WTC11 (cell line): Measurements from ENCODE around the gene MROH2B. TPM values are rescaled to one million over a fixed set of nuclear protein-coding genes. Genes with fewer than 3 reads are reported as not detected.

Experiments
- ATAC-seq: fragments of 200-7000 bp; cut with Tn5 transposase; 2 replicates; pipeline ENCODE4 v1.10.0; 2021; ENCODE audit warnings: mild to moderate bottlenecking, moderate library complexity
- CTCF ChIA-PET: fragments of 300-600 bp; sonication (Branson Sonifier 250); formaldehyde crosslinking; loops from one replicate; lab custom pipeline; 2021; ENCODE audit warnings: antibody characterized with exemption; lab: Charles Lee
- POLR2A ChIA-PET: fragments of 350-600 bp; sonication (Branson Sonifier 250); formaldehyde crosslinking; loops from one replicate; lab custom pipeline; 2021; ENCODE audit warnings: antibody characterized with exemption; lab: Charles Lee
- DNase-seq: peaks from one replicate; pipeline ENCODE4 v3.0.0; 2021; ENCODE audit warnings: low spot score
- H3K27ac Mint-ChIP-seq: 2 replicates; pipeline ENCODE4 v1.8.0; 2021; ENCODE audit warnings: mixed read lengths
- H3K27me3 Mint-ChIP-seq: 2 replicates; pipeline ENCODE4 v1.8.0; 2021; ENCODE audit warnings: low read depth, mild to moderate bottlenecking, moderate library complexity, mixed read lengths
- H3K36me3 Mint-ChIP-seq: 2 replicates; pipeline ENCODE4 v1.8.0; 2021; ENCODE audit warnings: mixed read lengths
- H3K4me1 Mint-ChIP-seq: 2 replicates; pipeline ENCODE4 v1.8.0; 2022; ENCODE audit warnings: mixed read lengths
- H3K4me3 Mint-ChIP-seq: 2 replicates; pipeline ENCODE4 v1.8.0; 2021; ENCODE audit warnings: mild to moderate bottlenecking, moderate library complexity, mixed read lengths
- H3K9me3 Mint-ChIP-seq: 2 replicates; pipeline ENCODE4 v1.8.0; 2021; ENCODE audit warnings: mixed read lengths
- FOXK1 ChIP-seq: sonication (generic); formaldehyde crosslinking; IDR thresholded peaks from 2 replicates; pipeline ENCODE4 v1.8.0; 2022; ENCODE audit warnings: mild to moderate bottlenecking, moderate library complexity, missing genetic modification reagents
- NFYB ChIP-seq: sonication (generic); formaldehyde crosslinking; conservative IDR thresholded peaks from 2 replicates; pipeline ENCODE4 v1.8.0; 2022; ENCODE audit warnings: low read depth, missing genetic modification reagents
- NR1H2 ChIP-seq: sonication (generic); formaldehyde crosslinking; IDR thresholded peaks from 2 replicates; pipeline ENCODE4 v1.9.0; 2021; ENCODE audit warnings: mild to moderate bottlenecking, moderate library complexity, missing genetic modification reagents
- OVOL2 ChIP-seq: fragments of 250-450 bp; sonication (Bioruptor Pico); IDR thresholded peaks from 2 replicates; pipeline ENCODE4 v1.9.0; 2021; ENCODE audit warnings: mild to moderate bottlenecking, borderline replicate concordance
- PRRX2 ChIP-seq: fragments of 250-450 bp; sonication (Bioruptor Pico); IDR thresholded peaks from 2 replicates; pipeline ENCODE4 v1.8.0; 2021; ENCODE audit warnings: mild to moderate bottlenecking
- ZNF219 ChIP-seq: sonication (generic); formaldehyde crosslinking; IDR thresholded peaks from 2 replicates; pipeline ENCODE4 v1.8.0; 2023; ENCODE audit warnings: missing genetic modification reagents, mild to moderate bottlenecking, borderline replicate concordance
- ZNF232 ChIP-seq: sonication (generic); formaldehyde crosslinking; IDR thresholded peaks from 2 replicates; pipeline ENCODE4 v1.8.0; 2022; ENCODE audit warnings: mild to moderate bottlenecking, missing genetic modification reagents
- ZNF423 ChIP-seq: fragments of 250-450 bp; sonication (Bioruptor Pico); IDR thresholded peaks from 2 replicates; pipeline ENCODE4 v2.1.2; 2022; ENCODE audit warnings: mild to moderate bottlenecking, moderate library complexity
- ZNF671 ChIP-seq: fragments of 250-450 bp; sonication (Bioruptor Pico); IDR thresholded peaks from 2 replicates; pipeline ENCODE4 v1.8.0; 2021; ENCODE audit warnings: mild to moderate bottlenecking
- total RNA-seq: library from RNA; stranded (reverse); gene quantifications from 3 replicates; pipeline ENCODE4 v1.2.3, GENCODE V29; 2021
- TF ChIP-seq, protein P1 (sequence below): fragments of 200-600 bp; IDR thresholded peaks from 2 replicates; pipeline ENCODE4 v1.8.0; 2022; ENCODE audit warnings: antibody characterized with exemption
- TF ChIP-seq, protein P2 (sequence below): sonication (generic); formaldehyde crosslinking; IDR thresholded peaks from 2 replicates; pipeline ENCODE4 v1.8.1; 2023; ENCODE audit warnings: mild to moderate bottlenecking, missing genetic modification reagents, moderate library complexity
- TF ChIP-seq, protein P3 (sequence below): fragments of 250-450 bp; sonication (Bioruptor Pico); IDR thresholded peaks from 2 replicates; pipeline ENCODE4 v1.9.0; 2021; ENCODE audit warnings: mild to moderate bottlenecking
- TF ChIP-seq, protein P4 (sequence below): fragments of 250-450 bp; sonication (Bioruptor Pico); IDR thresholded peaks from 2 replicates; pipeline ENCODE4 v1.9.0; 2021; ENCODE audit warnings: moderate library complexity, mild to moderate bottlenecking, inconsistent platforms, borderline replicate concordance
- TF ChIP-seq, protein P5 (sequence below): sonication (generic); formaldehyde crosslinking; IDR thresholded peaks from 2 replicates; pipeline ENCODE4 v1.8.0; 2022; ENCODE audit warnings: mild to moderate bottlenecking, missing genetic modification reagents
- TF ChIP-seq, protein P6 (sequence below): sonication (generic); formaldehyde crosslinking; IDR thresholded peaks from 2 replicates; pipeline ENCODE4 v1.8.1; 2023; ENCODE audit warnings: mild to moderate bottlenecking, missing genetic modification reagents, moderate library complexity

Gene MROH2B
- total RNA-seq, 1 experiment from 2014 or later = not detected

DNA sequence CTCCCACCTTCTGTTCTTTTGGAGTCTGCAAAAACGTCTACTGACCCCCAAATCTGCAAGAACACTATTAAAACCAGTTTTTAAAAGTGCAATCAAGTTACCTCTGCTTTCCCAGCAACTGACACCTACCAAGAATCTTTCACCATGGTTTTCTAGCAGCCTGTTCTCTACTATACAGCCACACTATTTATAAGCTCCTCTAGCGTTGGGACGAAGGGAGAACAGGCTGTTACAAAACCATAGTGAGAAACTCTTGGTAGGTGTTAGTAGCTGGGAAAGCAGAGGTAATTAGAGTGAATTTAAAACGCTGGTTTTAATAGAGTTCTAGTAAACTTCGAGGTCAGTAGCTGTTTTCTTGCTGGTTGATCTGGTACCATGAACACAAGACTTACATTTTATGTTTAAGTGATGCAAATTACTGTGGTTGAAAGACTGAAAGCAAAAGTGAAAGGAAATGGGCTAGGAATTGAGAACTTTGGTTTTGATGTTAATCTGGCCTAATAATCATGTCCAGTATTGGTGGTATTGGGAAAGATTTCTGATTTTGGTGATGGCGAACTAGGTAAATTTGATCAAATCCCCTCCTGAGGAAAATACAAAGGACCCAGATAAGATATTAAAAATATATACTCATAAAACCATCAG, 5.3 kb downstream of the MROH2B start:
- no peak for ATAC-seq
- Mint-ChIP-seq H3K4me3 (no peak overlapping the region), H3K36me3 (no peaks in the 10 kb centered on the region), H3K27ac (no peak overlapping the region), H3K27me3 (no peaks in the 10 kb centered on the region), H3K4me1 (peaks cover 30% of the 10 kb centered on the region), H3K9me3 (no peaks in the 10 kb centered on the region)
- ChIA-PET POLR2A (interaction anchor here (0.5 kb wide), 1 partner anchor 240 kb away, joined by 3 read pairs; no protein-coding TSS in a partner anchor), CTCF (interaction anchor here (1.5 kb wide), 1 partner anchor 161 kb away, joined by 5 read pairs; no protein-coding TSS in a partner anchor)
- DNase-seq = no peak
- TF ChIP-seq, protein P1, sequence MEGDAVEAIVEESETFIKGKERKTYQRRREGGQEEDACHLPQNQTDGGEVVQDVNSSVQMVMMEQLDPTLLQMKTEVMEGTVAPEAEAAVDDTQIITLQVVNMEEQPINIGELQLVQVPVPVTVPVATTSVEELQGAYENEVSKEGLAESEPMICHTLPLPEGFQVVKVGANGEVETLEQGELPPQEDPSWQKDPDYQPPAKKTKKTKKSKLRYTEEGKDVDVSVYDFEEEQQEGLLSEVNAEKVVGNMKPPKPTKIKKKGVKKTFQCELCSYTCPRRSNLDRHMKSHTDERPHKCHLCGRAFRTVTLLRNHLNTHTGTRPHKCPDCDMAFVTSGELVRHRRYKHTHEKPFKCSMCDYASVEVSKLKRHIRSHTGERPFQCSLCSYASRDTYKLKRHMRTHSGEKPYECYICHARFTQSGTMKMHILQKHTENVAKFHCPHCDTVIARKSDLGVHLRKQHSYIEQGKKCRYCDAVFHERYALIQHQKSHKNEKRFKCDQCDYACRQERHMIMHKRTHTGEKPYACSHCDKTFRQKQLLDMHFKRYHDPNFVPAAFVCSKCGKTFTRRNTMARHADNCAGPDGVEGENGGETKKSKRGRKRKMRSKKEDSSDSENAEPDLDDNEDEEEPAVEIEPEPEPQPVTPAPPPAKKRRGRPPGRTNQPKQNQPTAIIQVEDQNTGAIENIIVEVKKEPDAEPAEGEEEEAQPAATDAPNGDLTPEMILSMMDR = no peak
- no peak for TF ChIP-seq NR1H2 (CRISPR knock-in tag)

DNA sequence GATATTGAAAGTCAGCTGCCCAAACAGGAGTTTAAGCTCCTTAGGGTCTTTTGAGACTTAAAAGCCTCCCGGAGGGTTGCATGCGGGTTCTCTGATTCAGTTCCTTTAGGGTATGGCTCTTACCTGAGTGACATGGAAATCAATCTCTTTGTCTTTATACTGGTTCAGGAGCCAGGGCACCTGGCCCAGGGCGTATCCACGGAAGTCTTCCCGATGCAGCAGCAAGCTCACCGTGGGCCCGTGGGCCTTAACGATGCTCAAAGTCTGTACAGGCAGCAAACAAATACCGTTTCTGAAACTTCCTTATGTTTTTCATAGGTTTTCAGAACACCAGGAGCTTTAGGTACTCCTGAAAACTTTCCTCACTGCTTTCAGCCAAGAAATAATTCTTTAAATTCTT, 13.2 kb downstream of the MROH2B start:
- CTCF ChIA-PET = interaction anchor here (0.7 kb wide), 1 partner anchor 153 kb away, joined by 4 read pairs; no protein-coding TSS in a partner anchor
- ATAC-seq (no peak), DNase-seq (no peak)
- Mint-ChIP-seq H3K9me3 (peaks cover 3% of the 10 kb centered on the region; the same call in 1 of the 2 replicates), H3K4me3 (no peak overlapping the region), H3K27me3 (no peaks in the 10 kb centered on the region), H3K27ac (no peak overlapping the region), H3K4me1 (peaks cover 3% of the 10 kb centered on the region; the same call in 1 of the 2 replicates), H3K36me3 (no peaks in the 10 kb centered on the region)
- POLR2A ChIA-PET = no interaction called here
- TF ChIP-seq ZNF671 (CRISPR knock-in tag) (no peak), ZNF232 (CRISPR knock-in tag) (no peak), NR1H2 (CRISPR knock-in tag) (no peak)

DNA sequence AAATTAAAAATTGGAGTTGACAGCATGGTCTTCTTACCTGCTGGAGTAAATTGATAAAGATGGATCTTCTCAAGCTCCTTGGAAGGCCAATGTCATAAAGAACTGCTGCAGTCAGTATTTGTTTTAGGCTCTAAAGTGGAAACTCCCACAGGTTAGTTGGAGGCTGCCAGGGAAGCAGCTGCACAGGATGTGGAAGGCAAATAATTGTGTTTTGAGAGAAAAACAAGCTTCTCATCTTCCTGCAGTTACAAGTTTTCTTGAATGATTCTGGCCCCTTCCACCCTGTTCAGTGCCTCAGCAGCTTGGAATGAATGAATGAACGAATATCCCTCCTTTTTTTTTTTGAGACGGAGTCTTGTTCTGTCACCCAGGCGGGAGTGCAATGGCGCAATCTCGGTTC, 13.9 kb downstream of the MROH2B start:
- CTCF ChIA-PET = interaction anchor here (0.5 kb wide), 1 partner anchor 104 kb away, joined by 4 read pairs; no protein-coding TSS in a partner anchor

More for the DNA sequence above, 13.9 kb downstream of the MROH2B start:
- no peak for ATAC-seq
- Mint-ChIP-seq H3K4me1 (peaks cover 3% of the 10 kb centered on the region; the same call in 1 of the 2 replicates), H3K9me3 (peaks cover 3% of the 10 kb centered on the region; the same call in 1 of the 2 replicates), H3K27ac (no peak overlapping the region), H3K36me3 (no peaks in the 10 kb centered on the region), H3K4me3 (no peak overlapping the region), H3K27me3 (no peaks in the 10 kb centered on the region)
- no peak for DNase-seq
- POLR2A ChIA-PET = no interaction called here
- TF ChIP-seq ZNF219 (CRISPR knock-in tag) = no peak
- no peak for TF ChIP-seq ZNF423
- TF ChIP-seq, protein P2, sequence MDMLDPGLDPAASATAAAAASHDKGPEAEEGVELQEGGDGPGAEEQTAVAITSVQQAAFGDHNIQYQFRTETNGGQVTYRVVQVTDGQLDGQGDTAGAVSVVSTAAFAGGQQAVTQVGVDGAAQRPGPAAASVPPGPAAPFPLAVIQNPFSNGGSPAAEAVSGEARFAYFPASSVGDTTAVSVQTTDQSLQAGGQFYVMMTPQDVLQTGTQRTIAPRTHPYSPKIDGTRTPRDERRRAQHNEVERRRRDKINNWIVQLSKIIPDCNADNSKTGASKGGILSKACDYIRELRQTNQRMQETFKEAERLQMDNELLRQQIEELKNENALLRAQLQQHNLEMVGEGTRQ (CRISPR knock-in tag) = no peak
- TF ChIP-seq, protein P3, sequence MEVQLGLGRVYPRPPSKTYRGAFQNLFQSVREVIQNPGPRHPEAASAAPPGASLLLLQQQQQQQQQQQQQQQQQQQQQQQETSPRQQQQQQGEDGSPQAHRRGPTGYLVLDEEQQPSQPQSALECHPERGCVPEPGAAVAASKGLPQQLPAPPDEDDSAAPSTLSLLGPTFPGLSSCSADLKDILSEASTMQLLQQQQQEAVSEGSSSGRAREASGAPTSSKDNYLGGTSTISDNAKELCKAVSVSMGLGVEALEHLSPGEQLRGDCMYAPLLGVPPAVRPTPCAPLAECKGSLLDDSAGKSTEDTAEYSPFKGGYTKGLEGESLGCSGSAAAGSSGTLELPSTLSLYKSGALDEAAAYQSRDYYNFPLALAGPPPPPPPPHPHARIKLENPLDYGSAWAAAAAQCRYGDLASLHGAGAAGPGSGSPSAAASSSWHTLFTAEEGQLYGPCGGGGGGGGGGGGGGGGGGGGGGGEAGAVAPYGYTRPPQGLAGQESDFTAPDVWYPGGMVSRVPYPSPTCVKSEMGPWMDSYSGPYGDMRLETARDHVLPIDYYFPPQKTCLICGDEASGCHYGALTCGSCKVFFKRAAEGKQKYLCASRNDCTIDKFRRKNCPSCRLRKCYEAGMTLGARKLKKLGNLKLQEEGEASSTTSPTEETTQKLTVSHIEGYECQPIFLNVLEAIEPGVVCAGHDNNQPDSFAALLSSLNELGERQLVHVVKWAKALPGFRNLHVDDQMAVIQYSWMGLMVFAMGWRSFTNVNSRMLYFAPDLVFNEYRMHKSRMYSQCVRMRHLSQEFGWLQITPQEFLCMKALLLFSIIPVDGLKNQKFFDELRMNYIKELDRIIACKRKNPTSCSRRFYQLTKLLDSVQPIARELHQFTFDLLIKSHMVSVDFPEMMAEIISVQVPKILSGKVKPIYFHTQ (CRISPR knock-in tag) = no peak
- TF ChIP-seq PRRX2 (CRISPR knock-in tag) = no peak
- no peak for TF ChIP-seq NFYB (CRISPR knock-in tag)
- TF ChIP-seq, protein P4, sequence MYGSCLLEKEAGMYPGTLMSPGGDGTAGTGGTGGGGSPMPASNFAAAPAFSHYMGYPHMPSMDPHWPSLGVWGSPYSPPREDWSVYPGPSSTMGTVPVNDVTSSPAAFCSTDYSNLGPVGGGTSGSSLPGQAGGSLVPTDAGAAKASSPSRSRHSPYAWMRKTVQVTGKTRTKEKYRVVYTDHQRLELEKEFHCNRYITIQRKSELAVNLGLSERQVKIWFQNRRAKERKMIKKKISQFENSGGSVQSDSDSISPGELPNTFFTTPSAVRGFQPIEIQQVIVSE = no peak
- no peak for TF ChIP-seq OVOL2 (CRISPR knock-in tag)
- TF ChIP-seq, protein P5, sequence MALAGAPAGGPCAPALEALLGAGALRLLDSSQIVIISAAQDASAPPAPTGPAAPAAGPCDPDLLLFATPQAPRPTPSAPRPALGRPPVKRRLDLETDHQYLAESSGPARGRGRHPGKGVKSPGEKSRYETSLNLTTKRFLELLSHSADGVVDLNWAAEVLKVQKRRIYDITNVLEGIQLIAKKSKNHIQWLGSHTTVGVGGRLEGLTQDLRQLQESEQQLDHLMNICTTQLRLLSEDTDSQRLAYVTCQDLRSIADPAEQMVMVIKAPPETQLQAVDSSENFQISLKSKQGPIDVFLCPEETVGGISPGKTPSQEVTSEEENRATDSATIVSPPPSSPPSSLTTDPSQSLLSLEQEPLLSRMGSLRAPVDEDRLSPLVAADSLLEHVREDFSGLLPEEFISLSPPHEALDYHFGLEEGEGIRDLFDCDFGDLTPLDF (CRISPR knock-in tag) = no peak
- TF ChIP-seq FOXK1 (CRISPR knock-in tag) = no peak
- TF ChIP-seq, protein P6, sequence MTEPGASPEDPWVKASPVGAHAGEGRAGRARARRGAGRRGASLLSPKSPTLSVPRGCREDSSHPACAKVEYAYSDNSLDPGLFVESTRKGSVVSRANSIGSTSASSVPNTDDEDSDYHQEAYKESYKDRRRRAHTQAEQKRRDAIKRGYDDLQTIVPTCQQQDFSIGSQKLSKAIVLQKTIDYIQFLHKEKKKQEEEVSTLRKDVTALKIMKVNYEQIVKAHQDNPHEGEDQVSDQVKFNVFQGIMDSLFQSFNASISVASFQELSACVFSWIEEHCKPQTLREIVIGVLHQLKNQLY (CRISPR knock-in tag) = no peak
